ENCODE results near the gene ADPRS. TPM values are rescaled to one million over a fixed set of nuclear protein-coding genes. Genes with fewer than 3 reads are reported as not detected.

Gene ADPRS
- total and polyA plus RNA-seq, 2 experiments from 2014 or later = 22.6 to 46.6 TPM

GRCh38 chr1:36085126-36085525, 3.6 kb upstream of the ADPRS start:
- ATAC-seq = no peak
- no peak overlapping the region for H3K27ac Mint-ChIP-seq
- peaks cover 5% of the 10 kb centered on the region; the same call in 2 of the 3 replicates for H3K36me3 Mint-ChIP-seq (ENCODE audit: low read depth)
- TF ChIP-seq, protein P1, sequence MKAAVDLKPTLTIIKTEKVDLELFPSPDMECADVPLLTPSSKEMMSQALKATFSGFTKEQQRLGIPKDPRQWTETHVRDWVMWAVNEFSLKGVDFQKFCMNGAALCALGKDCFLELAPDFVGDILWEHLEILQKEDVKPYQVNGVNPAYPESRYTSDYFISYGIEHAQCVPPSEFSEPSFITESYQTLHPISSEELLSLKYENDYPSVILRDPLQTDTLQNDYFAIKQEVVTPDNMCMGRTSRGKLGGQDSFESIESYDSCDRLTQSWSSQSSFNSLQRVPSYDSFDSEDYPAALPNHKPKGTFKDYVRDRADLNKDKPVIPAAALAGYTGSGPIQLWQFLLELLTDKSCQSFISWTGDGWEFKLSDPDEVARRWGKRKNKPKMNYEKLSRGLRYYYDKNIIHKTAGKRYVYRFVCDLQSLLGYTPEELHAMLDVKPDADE (IDR thresholded peaks at IDR 0.05) = no peak
- no peak for TF ChIP-seq EZH2phosphoT487 (IDR thresholded peaks at IDR 0.05; ENCODE audit: unreplicated experiment)
- TF ChIP-seq ZNF114 (CRISPR knock-in tag; IDR thresholded peaks at IDR 0.05) = no peak
- no peak for TF ChIP-seq JUNB (IDR thresholded peaks at IDR 0.05; ENCODE audit: unreplicated experiment)
- TF ChIP-seq, protein P2, sequence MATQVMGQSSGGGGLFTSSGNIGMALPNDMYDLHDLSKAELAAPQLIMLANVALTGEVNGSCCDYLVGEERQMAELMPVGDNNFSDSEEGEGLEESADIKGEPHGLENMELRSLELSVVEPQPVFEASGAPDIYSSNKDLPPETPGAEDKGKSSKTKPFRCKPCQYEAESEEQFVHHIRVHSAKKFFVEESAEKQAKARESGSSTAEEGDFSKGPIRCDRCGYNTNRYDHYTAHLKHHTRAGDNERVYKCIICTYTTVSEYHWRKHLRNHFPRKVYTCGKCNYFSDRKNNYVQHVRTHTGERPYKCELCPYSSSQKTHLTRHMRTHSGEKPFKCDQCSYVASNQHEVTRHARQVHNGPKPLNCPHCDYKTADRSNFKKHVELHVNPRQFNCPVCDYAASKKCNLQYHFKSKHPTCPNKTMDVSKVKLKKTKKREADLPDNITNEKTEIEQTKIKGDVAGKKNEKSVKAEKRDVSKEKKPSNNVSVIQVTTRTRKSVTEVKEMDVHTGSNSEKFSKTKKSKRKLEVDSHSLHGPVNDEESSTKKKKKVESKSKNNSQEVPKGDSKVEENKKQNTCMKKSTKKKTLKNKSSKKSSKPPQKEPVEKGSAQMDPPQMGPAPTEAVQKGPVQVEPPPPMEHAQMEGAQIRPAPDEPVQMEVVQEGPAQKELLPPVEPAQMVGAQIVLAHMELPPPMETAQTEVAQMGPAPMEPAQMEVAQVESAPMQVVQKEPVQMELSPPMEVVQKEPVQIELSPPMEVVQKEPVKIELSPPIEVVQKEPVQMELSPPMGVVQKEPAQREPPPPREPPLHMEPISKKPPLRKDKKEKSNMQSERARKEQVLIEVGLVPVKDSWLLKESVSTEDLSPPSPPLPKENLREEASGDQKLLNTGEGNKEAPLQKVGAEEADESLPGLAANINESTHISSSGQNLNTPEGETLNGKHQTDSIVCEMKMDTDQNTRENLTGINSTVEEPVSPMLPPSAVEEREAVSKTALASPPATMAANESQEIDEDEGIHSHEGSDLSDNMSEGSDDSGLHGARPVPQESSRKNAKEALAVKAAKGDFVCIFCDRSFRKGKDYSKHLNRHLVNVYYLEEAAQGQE (IDR thresholded peaks at IDR 0.05; ENCODE audit: unreplicated experiment) = no peak
- no peak for TF ChIP-seq ZNF331 (CRISPR knock-in tag; IDR thresholded peaks at IDR 0.05; ENCODE audit: low read depth)
- no peak for TF ChIP-seq EZH2 (IDR thresholded peaks at IDR 0.05; ENCODE audit: low read depth, unreplicated experiment)
- TF ChIP-seq, protein P3, sequence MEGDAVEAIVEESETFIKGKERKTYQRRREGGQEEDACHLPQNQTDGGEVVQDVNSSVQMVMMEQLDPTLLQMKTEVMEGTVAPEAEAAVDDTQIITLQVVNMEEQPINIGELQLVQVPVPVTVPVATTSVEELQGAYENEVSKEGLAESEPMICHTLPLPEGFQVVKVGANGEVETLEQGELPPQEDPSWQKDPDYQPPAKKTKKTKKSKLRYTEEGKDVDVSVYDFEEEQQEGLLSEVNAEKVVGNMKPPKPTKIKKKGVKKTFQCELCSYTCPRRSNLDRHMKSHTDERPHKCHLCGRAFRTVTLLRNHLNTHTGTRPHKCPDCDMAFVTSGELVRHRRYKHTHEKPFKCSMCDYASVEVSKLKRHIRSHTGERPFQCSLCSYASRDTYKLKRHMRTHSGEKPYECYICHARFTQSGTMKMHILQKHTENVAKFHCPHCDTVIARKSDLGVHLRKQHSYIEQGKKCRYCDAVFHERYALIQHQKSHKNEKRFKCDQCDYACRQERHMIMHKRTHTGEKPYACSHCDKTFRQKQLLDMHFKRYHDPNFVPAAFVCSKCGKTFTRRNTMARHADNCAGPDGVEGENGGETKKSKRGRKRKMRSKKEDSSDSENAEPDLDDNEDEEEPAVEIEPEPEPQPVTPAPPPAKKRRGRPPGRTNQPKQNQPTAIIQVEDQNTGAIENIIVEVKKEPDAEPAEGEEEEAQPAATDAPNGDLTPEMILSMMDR (conservative IDR thresholded peaks at IDR 0.05; ENCODE audit: low read depth in 2 of 2) = no peak
- no peak for TF ChIP-seq POLR2AphosphoS5 (IDR thresholded peaks at IDR 0.05; ENCODE audit: low read depth)
- no peak for TF ChIP-seq STAT1 (IDR thresholded peaks at IDR 0.05; ENCODE audit: unreplicated experiment)
- no peak for TF ChIP-seq NANOG (IDR thresholded peaks at IDR 0.05; ENCODE audit: borderline replicate concordance)
- TF ChIP-seq ZNF462 (CRISPR knock-in tag; IDR thresholded peaks at IDR 0.05) = no peak
- TF ChIP-seq CREB1 (CRISPR knock-in tag; IDR thresholded peaks at IDR 0.05; ENCODE audit: low read depth) = no peak
- no peak overlapping the region for H3K27ac ChIP-seq (ENCODE audit: low read depth)
- H3K36me3 ChIP-seq (ENCODE audit: insufficient read depth) = no peaks in the 10 kb centered on the region
- H3K4me3 ChIP-seq = no peak overlapping the region
- DNase-seq (ENCODE audit: low spot score) = no peak
- 0 out of 2 replicates have a peak, but pooled peaks cover 2% of the 10 kb centered on the region for H4K20me1 ChIP-seq (replicated peaks; ENCODE audit: insufficient read depth)
- H3K9me3 Mint-ChIP-seq = no peaks in the 10 kb centered on the region; the same call in 2 of the 3 replicates
- peaks cover 18% of the 10 kb centered on the region for H3K4me1 Mint-ChIP-seq
- H3K27me3 ChIP-seq (ENCODE audit: insufficient read depth) = peaks cover 9% of the 10 kb centered on the region; the same call in 1 of the 2 replicates
- H3K27me3 Mint-ChIP-seq (ENCODE audit: insufficient read depth, low read depth, poor library complexity) = peaks cover 9% of the 10 kb centered on the region
- no peak overlapping the region; the same call in 1 of the 2 replicates for H3K4me2 ChIP-seq
- H3F3A ChIP-seq (replicated peaks; ENCODE audit: low read depth) = 0 out of 2 replicates have a peak, but pooled peaks cover 10% of the 10 kb centered on the region
- H3K79me2 ChIP-seq (replicated peaks; ENCODE audit: insufficient read depth) = peaks cover 10% of the 10 kb centered on the region
- H3K4me1 ChIP-seq (ENCODE audit: insufficient read depth) = peaks cover 6% of the 10 kb centered on the region; the same call in 1 of the 2 replicates
- no peaks in the 10 kb centered on the region for H3K9me2 ChIP-seq (ENCODE audit: insufficient read depth)
- no peak overlapping the region; the same call in 1 of the 2 replicates for H2AFZ ChIP-seq
- H3K4me3 Mint-ChIP-seq = peak overlapping the region; percentile 7; the same call in 1 of the 3 replicates

Measured in GM23338 (cell line).